ENCODE measurements around the gene ANTXR1. TPM values are rescaled to one million over a fixed set of nuclear protein-coding genes. Genes with fewer than 3 reads are reported as not detected.

Gene ANTXR1
- polyA plus RNA-seq, 1 experiment = 87.1 TPM

DNA sequence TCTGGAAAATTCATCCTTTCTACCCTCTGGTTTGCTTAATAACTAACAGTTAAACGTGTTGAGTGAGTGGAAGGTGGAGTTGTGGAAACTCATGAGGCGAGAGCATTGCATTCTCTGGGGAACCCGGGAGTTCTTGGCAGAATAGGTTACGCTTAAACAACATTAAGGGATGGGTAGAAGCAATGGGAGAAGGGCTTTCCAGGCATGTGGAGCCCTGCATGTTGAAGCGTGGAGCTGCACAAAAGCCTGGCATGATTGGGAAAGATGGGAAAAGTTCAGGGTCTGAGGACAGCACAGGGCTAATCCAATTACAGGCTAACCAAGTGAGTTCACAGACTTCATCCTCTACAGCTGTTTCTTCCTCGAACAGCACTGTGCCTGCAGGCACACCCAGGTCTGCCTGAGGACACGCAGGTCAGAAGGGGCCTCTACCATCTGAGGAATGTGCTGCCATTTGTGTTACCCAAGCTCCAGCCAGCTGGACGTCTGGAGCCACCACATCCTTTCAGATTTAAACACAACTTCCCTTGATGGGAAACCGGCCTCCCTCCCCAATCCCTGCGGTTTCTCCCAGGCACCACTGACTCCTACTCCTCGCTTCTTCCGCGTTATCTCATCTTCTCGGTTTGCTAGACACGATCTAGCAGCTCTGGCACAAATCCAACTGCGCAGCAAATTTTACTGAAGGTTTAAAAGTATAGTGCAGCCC lies 164.2 kb downstream of the ANTXR1 start:
- Histone ChIP-seq H3K36me3 (ENCODE audit: control insufficient read depth, insufficient read depth, low read length) (peaks cover 6% of the 10 kb centered on the region), H3K4me3 (ENCODE audit: low read depth, low read length) (no peak overlapping the region), H3K27me3 (ENCODE audit: control insufficient read depth, insufficient read depth, low read length) (no peaks in the 10 kb centered on the region)
- no peak for TF ChIP-seq CTCF (IDR thresholded peaks at IDR 0.05; ENCODE audit: insufficient read depth, low read depth, low read length)
- CTCF ChIA-PET = interaction anchor here (0.9 to 1.3 kb wide), 3 partner anchors 11 to 234 kb away, joined by 3 to 5 read pairs (median 3); no protein-coding TSS in a partner anchor
- peak; percentile 94 for DNase-seq (ENCODE audit: low read depth)
- POLR2A ChIA-PET = interaction anchor here (0.7 kb wide), 1 partner anchor 15 kb away, joined by 7 read pairs; no protein-coding TSS in a partner anchor

DNA sequence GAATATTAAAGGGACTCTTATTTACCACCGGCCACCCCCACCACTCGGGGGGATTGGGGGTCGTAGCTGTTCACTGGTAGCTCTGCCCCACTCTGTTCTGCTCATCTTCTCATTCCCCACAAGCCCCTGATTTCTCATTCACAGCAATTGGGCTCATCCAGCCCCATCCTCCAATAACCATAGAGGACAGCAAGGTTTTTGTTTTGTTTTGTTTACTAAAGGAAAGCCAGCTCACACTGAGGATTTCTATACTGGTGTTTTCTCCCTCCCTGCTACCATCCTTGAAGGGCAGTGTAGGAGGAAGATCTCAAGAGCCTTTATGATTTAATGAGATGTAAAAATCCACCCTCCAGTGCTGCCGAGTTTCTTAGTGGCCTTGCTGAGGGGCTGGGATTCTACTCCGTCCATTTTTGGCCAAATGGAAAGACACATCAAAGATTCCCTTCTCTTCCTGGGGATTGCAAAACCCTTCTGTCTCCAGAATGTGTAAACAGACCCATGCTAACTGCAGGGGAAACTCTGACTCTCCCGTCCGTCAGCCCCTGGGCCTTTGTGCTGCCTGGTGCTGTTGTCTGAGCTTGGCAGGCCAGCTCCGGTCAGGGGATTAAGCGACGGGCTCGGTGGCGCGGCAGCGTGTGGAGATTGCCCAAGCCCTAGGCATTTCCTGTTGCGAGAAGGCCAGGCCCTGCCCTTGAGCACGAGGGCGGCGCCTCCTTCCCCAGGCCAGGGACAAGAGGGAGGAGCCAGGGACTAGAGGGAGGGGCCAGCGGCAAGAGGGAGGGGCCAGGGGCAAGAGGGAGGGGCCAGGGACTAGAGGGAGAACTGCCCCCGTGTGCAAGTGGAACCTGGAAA lies 165.0 kb downstream of the ANTXR1 start:
- CTCF ChIA-PET = interaction anchor here (0.9 to 1.3 kb wide), 3 partner anchors 11 to 235 kb away, joined by 3 to 5 read pairs (median 3); no protein-coding TSS in a partner anchor
- peak; percentile 76 for DNase-seq (ENCODE audit: low read depth)
- Histone ChIP-seq H3K36me3 (ENCODE audit: control insufficient read depth, insufficient read depth, low read length) (peaks cover 6% of the 10 kb centered on the region), H3K4me3 (ENCODE audit: low read depth, low read length) (no peak overlapping the region), H3K27me3 (ENCODE audit: control insufficient read depth, insufficient read depth, low read length) (no peaks in the 10 kb centered on the region)
- no peak for TF ChIP-seq CTCF (IDR thresholded peaks at IDR 0.05; ENCODE audit: insufficient read depth, low read depth, low read length)
- POLR2A ChIA-PET = interaction anchor here (0.5 to 0.9 kb wide), 3 partner anchors 10 to 25 kb away, joined by 3 to 8 read pairs (median 4); no protein-coding TSS in a partner anchor

DNA sequence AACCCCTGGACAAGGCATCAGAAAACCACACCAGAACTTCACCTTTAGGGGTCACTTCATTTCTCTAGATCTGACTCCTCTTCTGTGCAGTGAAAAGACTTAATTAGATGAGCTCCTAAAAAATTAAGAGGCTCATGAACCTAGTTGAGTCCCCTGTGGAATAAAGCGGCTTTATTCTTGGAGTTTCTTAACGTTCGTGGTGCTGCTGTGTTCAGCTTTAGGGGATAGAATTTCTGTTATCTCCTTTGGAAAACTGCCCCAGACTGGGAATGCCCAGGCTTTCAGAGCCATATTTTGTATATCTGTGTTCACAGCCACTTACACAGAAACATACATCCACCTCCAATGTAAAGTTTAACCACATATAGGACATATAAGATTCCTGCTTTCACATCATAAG lies 165.8 kb downstream of the ANTXR1 start:
- Histone ChIP-seq H3K4me3 (ENCODE audit: low read depth, low read length) (no peak overlapping the region), H3K36me3 (ENCODE audit: control insufficient read depth, insufficient read depth, low read length) (peaks cover 7% of the 10 kb centered on the region), H3K27me3 (ENCODE audit: control insufficient read depth, insufficient read depth, low read length) (no peaks in the 10 kb centered on the region)
- TF ChIP-seq CTCF (IDR thresholded peaks at IDR 0.05; ENCODE audit: insufficient read depth, low read depth, low read length) = no peak
- ChIA-PET CTCF (interaction anchor here (1.4 kb wide), 1 partner anchor 19 kb away, joined by 4 read pairs; no protein-coding TSS in a partner anchor), POLR2A (interaction anchor here (0.5 to 0.9 kb wide), 2 partner anchors 9 to 21 kb away, joined by 4 to 8 read pairs; no protein-coding TSS in a partner anchor)
- no peak for DNase-seq (ENCODE audit: low read depth)

DNA sequence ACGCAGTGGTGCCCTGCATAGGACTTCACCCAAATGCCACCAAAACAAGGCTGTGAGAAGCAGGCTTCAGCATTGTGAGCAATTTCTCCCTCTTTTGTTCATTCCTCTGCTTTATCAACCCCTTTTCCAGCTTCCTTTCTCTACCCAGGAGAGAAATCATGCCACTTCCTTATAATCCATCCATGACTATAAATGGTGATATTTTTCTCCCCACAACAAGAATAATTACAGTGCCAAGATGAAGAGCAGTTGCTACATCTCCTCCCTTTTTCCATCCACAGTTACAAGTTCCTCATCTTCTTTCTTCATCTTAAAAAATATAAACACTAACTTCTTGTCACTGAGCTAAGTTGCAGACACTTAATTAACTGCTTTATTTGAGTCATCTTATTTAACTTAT lies 167.2 kb downstream of the ANTXR1 start:
- Histone ChIP-seq H3K36me3 (ENCODE audit: control insufficient read depth, insufficient read depth, low read length) (peaks cover 11% of the 10 kb centered on the region), H3K4me3 (ENCODE audit: low read depth, low read length) (no peak overlapping the region), H3K27me3 (ENCODE audit: control insufficient read depth, insufficient read depth, low read length) (no peaks in the 10 kb centered on the region)
- DNase-seq (ENCODE audit: low read depth) = no peak
- POLR2A ChIA-PET = no interaction called here
- no peak for TF ChIP-seq CTCF (IDR thresholded peaks at IDR 0.05; ENCODE audit: insufficient read depth, low read depth, low read length)
- CTCF ChIA-PET = interaction anchor here (1.2 to 1.4 kb wide), 2 partner anchors 17 to 167 kb away, joined by 3 to 4 read pairs; partner anchors contain the start of gene ANTXR1

- Histone ChIP-seq H3K4me3 (ENCODE audit: low read depth, low read length) (no peak overlapping the region), H3K27me3 (ENCODE audit: control insufficient read depth, insufficient read depth, low read length) (no peaks in the 10 kb centered on the region), H3K36me3 (ENCODE audit: control insufficient read depth, insufficient read depth, low read length) (peaks cover 11% of the 10 kb centered on the region)
- POLR2A ChIA-PET = no interaction called here
- CTCF ChIA-PET = interaction anchor here (1.0 to 1.2 kb wide), 2 partner anchors 9 to 118 kb away, joined by 3 read pairs; no protein-coding TSS in a partner anchor
- TF ChIP-seq CTCF (IDR thresholded peaks at IDR 0.05; ENCODE audit: insufficient read depth, low read depth, low read length) = no peak
- DNase-seq (ENCODE audit: low read depth) = no peak
These were observed 168.0 kb downstream of the ANTXR1 start for GRCh38 chr2:69180974-69181373.

Measured in BJ (cell line).